CD4-positive, alpha-beta T cell treated with Interleukin-10 for 1 hour (primary cell): ENCODE measurements around the gene MAGEB17.
"Not testable (repeated sequence)": the region's sequence is repeated elsewhere in the genome, so short reads cannot be mapped to it uniquely, and the experiment has no call there.

ENCODE experiments used
- DNase-seq: peaks from one replicate; pipeline ENCODE4 v3.0.0-alpha.2; 2020

Gene MAGEB17

GRCh38 chrX:16167181-16167580 is at the start of gene MAGEB17:
Gene MAGEB17 (plus strand): TSS chrX:16167481. CDS start chrX:16170383, 2,902 bp downstream.
- no peak for DNase-seq

GRCh38 chrX:16119353-16120220 is 47.7 kb upstream of the MAGEB17 start:
- DNase-seq, result no peak

GRCh38 chrX:16120431-16120830 is 46.9 kb upstream of the MAGEB17 start:
- no peak for DNase-seq

- peak; percentile 49 for DNase-seq
Observed at GRCh38 chrX:16123222-16123786, 44.0 kb upstream of the MAGEB17 start, which contains the start of gene GRPR. Gene GRPR (plus strand): TSS chrX:16123565. CDS start chrX:16123954, 389 bp downstream.

GRCh38 chrX:16124201-16124600 is 43.1 kb upstream of the MAGEB17 start:
- no peak for DNase-seq

- no peak for DNase-seq
Observed at GRCh38 chrX:16125520-16126149, 41.6 kb upstream of the MAGEB17 start.

GRCh38 chrX:16130707-16131106 is 36.6 kb upstream of the MAGEB17 start:
- no peak for DNase-seq

GRCh38 chrX:16134936-16135335 is 32.3 kb upstream of the MAGEB17 start:
- no peak for DNase-seq

- no peak for DNase-seq
Observed at GRCh38 chrX:16136080-16136479, 31.2 kb upstream of the MAGEB17 start.

GRCh38 chrX:16137416-16138107 is 29.7 kb upstream of the MAGEB17 start:
- no peak for DNase-seq

GRCh38 chrX:16138108-16138427 is 29.2 kb upstream of the MAGEB17 start:
- no peak for DNase-seq

- no peak for DNase-seq
Observed at GRCh38 chrX:16140448-16140847, 26.8 kb upstream of the MAGEB17 start.

- DNase-seq, result no peak
Observed at GRCh38 chrX:16140983-16141382, 26.3 kb upstream of the MAGEB17 start.

GRCh38 chrX:16141422-16142245 is 25.6 kb upstream of the MAGEB17 start:
- no peak for DNase-seq

- no peak for DNase-seq
Observed at GRCh38 chrX:16142246-16142558, 25.1 kb upstream of the MAGEB17 start.

GRCh38 chrX:16143968-16144367 is 23.3 kb upstream of the MAGEB17 start:
- DNase-seq, result no peak

GRCh38 chrX:16144420-16144819 is 22.9 kb upstream of the MAGEB17 start:
- DNase-seq, result no peak

- not testable (repeated sequence) for DNase-seq
Observed at GRCh38 chrX:16145093-16145492, 22.2 kb upstream of the MAGEB17 start.

GRCh38 chrX:16145656-16146055 is 21.6 kb upstream of the MAGEB17 start:
- no peak for DNase-seq

- DNase-seq, result no peak
Observed at GRCh38 chrX:16148896-16149295, 18.4 kb upstream of the MAGEB17 start.

GRCh38 chrX:16155581-16156096 is 11.6 kb upstream of the MAGEB17 start:
- DNase-seq, result no peak

GRCh38 chrX:16156692-16157331 is 10.5 kb upstream of the MAGEB17 start:
- no peak for DNase-seq
